H1 (cell line): Measurements from ENCODE around the gene RD3L. TPM values are rescaled to one million over a fixed set of nuclear protein-coding genes. Genes with fewer than 3 reads are reported as not detected.
"Not testable (repeated sequence)": the region's sequence is repeated elsewhere in the genome, so short reads cannot be mapped to it uniquely, and the experiment has no call there.

Experiments
- CTCF ChIA-PET: fragments of 300-600 bp; sonication (Branson Sonifier 250); formaldehyde crosslinking; loops from one replicate; lab custom pipeline; 2021; ENCODE audit not compliant: partially characterized antibody; lab: Charles Lee
- POLR2A ChIA-PET: fragments of 300-600 bp; sonication (Branson Sonifier 250); formaldehyde crosslinking; loops from one replicate; lab custom pipeline; 2021; ENCODE audit warnings: inconsistent platforms; ENCODE audit not compliant: partially characterized antibody; lab: Charles Lee
- DNase-seq, 2 experiments: peaks; one replicate each; pipeline versions ENCODE4 v3.0.0 to v3.0.0-alpha.2; 2010 to 2022; ENCODE audit warnings: low spot score in 2 of 2, low read depth in 1 of 2, mixed read lengths in 1 of 2
- FAIRE-seq: peaks from 2 replicates; lab custom pipeline; 2011; peaks lifted over from hg19 to GRCh38; lab: Jason Lieb, UNC
- H2AFZ ChIP-seq: 2 replicates; pipeline ENCODE4 v1.8.1; 2012; ENCODE audit warnings: low read length, inconsistent platforms
- H2AK5ac ChIP-seq: 2 replicates; pipeline ENCODE4 v1.6.1; 2013; ENCODE audit warnings: low read depth, low read length
- H2BK120ac ChIP-seq: replicated peaks from 2 replicates; pipeline ENCODE3; 2013; ENCODE audit warnings: low read depth, low read length, inconsistent platforms
- H2BK12ac ChIP-seq: 2 replicates; pipeline ENCODE4 v1.6.1; 2013; ENCODE audit warnings: low read depth, low read length
- H2BK15ac ChIP-seq: 2 replicates; pipeline ENCODE4 v1.6.1; 2013; ENCODE audit warnings: low read length
- H2BK20ac ChIP-seq: 2 replicates; pipeline ENCODE4 v1.6.1; 2013; ENCODE audit warnings: low read length
- H2BK5ac ChIP-seq: 2 replicates; pipeline ENCODE4 v1.6.1; 2013; ENCODE audit warnings: low read depth, low read length
- H3K14ac ChIP-seq: 2 replicates; pipeline ENCODE4 v1.6.1; 2013; ENCODE audit warnings: inconsistent platforms; ENCODE audit not compliant: insufficient read length
- H3K18ac ChIP-seq: 2 replicates; pipeline ENCODE4 v1.6.1; 2013; ENCODE audit warnings: low read length; ENCODE audit errors: extremely low read depth
- H3K23ac ChIP-seq: 2 replicates; pipeline ENCODE4 v1.6.1; 2013; ENCODE audit warnings: inconsistent platforms; ENCODE audit not compliant: insufficient read length
- H3K23me2 ChIP-seq: 2 replicates; pipeline ENCODE4 v1.6.1; 2013; ENCODE audit warnings: low read depth, low read length
- H3K27ac ChIP-seq: 2 replicates; pipeline ENCODE4 v1.6.1; 2011; ENCODE audit warnings: low read depth, low read length, inconsistent platforms
- H3K27me3 ChIP-seq, 4 experiments: replicated peaks in 1 of 4; 1 replicate in 1 of 4; 2 replicates in 3 of 4; pipeline versions ENCODE4 v1.6.1 to v1.8.1; 2011 to 2013; ENCODE audit warnings: low read length in 3 of 4, mild to moderate bottlenecking in 3 of 4, inconsistent platforms in 2 of 4, mixed read lengths in 2 of 4, moderate library complexity in 1 of 4; ENCODE audit not compliant: control insufficient read depth in 3 of 4, insufficient read depth in 3 of 4; ENCODE audit errors: extremely low read depth in 1 of 4
- H3K36me3 ChIP-seq, 4 experiments: 2 replicates each; pipeline versions ENCODE4 v1.6.1 to v1.8.1; 2011 to 2013; ENCODE audit warnings: mild to moderate bottlenecking in 4 of 4, low read length in 3 of 4, moderate library complexity in 2 of 4, control low read depth in 1 of 4, inconsistent platforms in 1 of 4; ENCODE audit not compliant: insufficient read depth in 4 of 4, control insufficient read depth in 2 of 4
- H3K4ac ChIP-seq: replicated peaks from 2 replicates; pipeline ENCODE3; 2013; ENCODE audit warnings: low read length, low read depth, mixed read lengths, inconsistent platforms; ENCODE audit not compliant: insufficient read length
- H3K4me1 ChIP-seq, 4 experiments: replicated peaks in 1 of 4; 1 replicate in 1 of 4; 2 replicates in 3 of 4; pipeline versions ENCODE4 v1.6.1 to v1.8.1; 2011 to 2013; ENCODE audit warnings: low read length in 3 of 4, inconsistent platforms in 2 of 4, mixed read lengths in 1 of 4; ENCODE audit not compliant: insufficient read depth in 4 of 4, control insufficient read depth in 3 of 4
- H3K4me2 ChIP-seq, 2 experiments: 2 replicates each; pipeline versions ENCODE4 v1.6.1 to v1.8.1; 2011 to 2013; ENCODE audit warnings: low read depth in 2 of 2, low read length in 2 of 2, control low read depth in 1 of 2, inconsistent platforms in 1 of 2, mild to moderate bottlenecking in 1 of 2; ENCODE audit not compliant: insufficient read depth in 1 of 2
- H3K4me3 ChIP-seq, 4 experiments: fragments of 200-600, 300-600 bp in 1 of 4; sonication (generic), shearing (Covaris generic), sonication (Bioruptor Twin) in 1 of 4; 2 replicates each; pipeline versions ENCODE4 v1.5.1 to v1.8.1; 2011 to 2016; ENCODE audit warnings: low read length in 4 of 4, low read depth in 3 of 4, control low read depth in 2 of 4, inconsistent platforms in 2 of 4, mild to moderate bottlenecking in 2 of 4, mixed read lengths in 1 of 4, moderate library complexity in 1 of 4; ENCODE audit not compliant: insufficient read depth in 2 of 4; ENCODE audit errors: extremely low read depth in 1 of 4
- H3K56ac ChIP-seq: replicated peaks from 2 replicates; pipeline ENCODE3; 2013; ENCODE audit warnings: low read depth, mild to moderate bottlenecking, mixed read lengths, low read length, inconsistent platforms; ENCODE audit not compliant: insufficient read length
- H3K79me1 ChIP-seq: 2 replicates; pipeline ENCODE4 v1.6.1; 2013; ENCODE audit warnings: low read depth, low read length, control low read depth
- H3K79me2 ChIP-seq, 2 experiments: 2 replicates each; pipeline versions ENCODE4 v1.6.1 to v1.8.1; 2012 to 2013; ENCODE audit warnings: low read length in 2 of 2, mild to moderate bottlenecking in 2 of 2, inconsistent platforms in 1 of 2; ENCODE audit not compliant: insufficient read depth in 2 of 2, control insufficient read depth in 1 of 2
- H3K9ac ChIP-seq, 4 experiments: replicated peaks in 1 of 4; 1 replicate in 1 of 4; 2 replicates in 3 of 4; pipeline versions ENCODE4 v1.6.1 to v1.8.1; 2011 to 2013; ENCODE audit warnings: low read depth in 3 of 4, low read length in 3 of 4, control low read depth in 2 of 4, mild to moderate bottlenecking in 2 of 4, moderate library complexity in 2 of 4, inconsistent platforms in 1 of 4; ENCODE audit errors: extremely low read depth in 1 of 4
- H3K9me3 ChIP-seq, 2 experiments: 2 replicates each; pipeline versions ENCODE4 v1.6.1 to v1.8.1; 2012 to 2013; ENCODE audit warnings: mild to moderate bottlenecking in 2 of 2, moderate library complexity in 2 of 2, control low read depth in 1 of 2, inconsistent platforms in 1 of 2, low read depth in 1 of 2, low read length in 1 of 2, mixed read lengths in 1 of 2; ENCODE audit not compliant: insufficient read depth in 2 of 2
- H4K20me1 ChIP-seq, 2 experiments: replicated peaks in 1 of 2; 2 replicates each; pipeline versions ENCODE3 to v1.8.1; 2011 to 2013; ENCODE audit warnings: inconsistent platforms in 2 of 2, low read length in 2 of 2, mild to moderate bottlenecking in 1 of 2; ENCODE audit not compliant: insufficient read depth in 2 of 2, control insufficient read depth in 1 of 2
- H4K5ac ChIP-seq: 2 replicates; pipeline ENCODE4 v1.6.1; 2013; ENCODE audit warnings: low read length, low read depth, mixed read lengths, inconsistent platforms; ENCODE audit not compliant: insufficient read length
- H4K8ac ChIP-seq: 2 replicates; pipeline ENCODE4 v1.8.0; 2013; ENCODE audit warnings: mild to moderate bottlenecking, moderate library complexity, low read length, inconsistent platforms; ENCODE audit not compliant: insufficient read depth; ENCODE audit errors: extremely low read depth
- H4K91ac ChIP-seq: replicated peaks from 2 replicates; pipeline ENCODE3; 2013; ENCODE audit warnings: low read length, mixed read lengths, inconsistent platforms; ENCODE audit not compliant: insufficient read length
- KDM5A ChIP-seq: fragments of 200-600 bp; IDR thresholded peaks from 2 replicates; pipeline ENCODE4 v1.7.1; 2012; ENCODE audit warnings: mild to moderate bottlenecking, low read length, inconsistent platforms, mixed read lengths
- NANOG ChIP-seq: IDR thresholded peaks from 2 replicates; pipeline ENCODE4 v1.6.1; 2011; ENCODE audit warnings: low read length, low read depth, mild to moderate bottlenecking, inconsistent platforms; ENCODE audit not compliant: insufficient read depth, poor library complexity, severe bottlenecking
- WGBS, 2 experiments: shearing (Covaris generic) in 1 of 2; methylation state at CpG; one replicate each; pipeline versions ENCODE4 v1.1.6 to v1.1.7; 2013 to 2015; ENCODE audit warnings: low lambda C conversion rate in 2 of 2, mixed read lengths in 2 of 2, inconsistent platforms in 1 of 2, low coverage in 1 of 2, missing lambda C conversion rate in 1 of 2; ENCODE audit not compliant: insufficient replicate concordance in 2 of 2, insufficient coverage in 1 of 2, insufficient read length in 1 of 2; ENCODE audit errors: extremely low coverage in 1 of 2, missing lambda C conversion rate in 1 of 2; 5-methylcytosine and 5-hydroxymethylcytosine counted together
- polyA plus RNA-seq, 7 experiments: library from polyadenylated mRNA; depleted of rRNA in 3 of 7; stranded (reverse) in 5 of 7; unstranded in 2 of 7; fragments of >200 nt in 5 of 7; fragments of 200-250 nt in 2 of 7; gene quantifications; 1 replicate in 5 of 7; 2 replicates in 1 of 7; 4 replicates in 1 of 7; pipeline versions ENCODE4 v1.2.1 to v1.2.3, GENCODE V29; 2011 to 2013; ENCODE audit warnings: missing spikeins in 2 of 7, mixed read lengths in 2 of 7
- total RNA-seq: library from RNA; stranded (reverse); fragmentation: NEBNext Ultra II Directional; extraction: Animal tissue kit (Norgen Biotek cat#: 25700); gene quantifications from 2 replicates; pipeline ENCODE4 v1.2.1, GENCODE V29; 2021

Gene RD3L
- total and polyA plus RNA-seq, 2 of the 8 experiments (the other 6 are each of a cell fraction or from before 2014, with no cell fraction given) = not detected

GRCh38 chr14:103923863-103924262, 18.5 kb downstream of the RD3L start (continued):
- TF ChIP-seq KDM5A = no peak
- no peak for TF ChIP-seq NANOG

- H3K56ac ChIP-seq, H3K23me2 ChIP-seq, H2BK15ac ChIP-seq, H3K9me3 ChIP-seq, H2BK12ac ChIP-seq, H2BK120ac ChIP-seq, H3K4me1 ChIP-seq, H4K5ac ChIP-seq, H3K18ac ChIP-seq, H3K14ac ChIP-seq, H2AK5ac ChIP-seq, H2BK5ac ChIP-seq, H3K27me3 ChIP-seq, DNase-seq, H3K79me1 ChIP-seq, H2BK20ac ChIP-seq, H3K9ac ChIP-seq, H3K23ac ChIP-seq, H3K27ac ChIP-seq, FAIRE-seq, H3K4ac ChIP-seq, H4K20me1 ChIP-seq, H4K91ac ChIP-seq, H4K8ac ChIP-seq, H3K36me3 ChIP-seq: not testable (repeated sequence)
- ChIA-PET POLR2A (interaction anchor here (1.3 to 1.7 kb wide), 2 partner anchors 12 to 41 kb away, joined by 3 to 7 read pairs; no protein-coding TSS in a partner anchor), CTCF (interaction anchor here (0.5 to 8.7 kb wide), 18 partner anchors 10 to 140 kb away, joined by 3 to 47 read pairs (median 6); no protein-coding TSS in a partner anchor)
- Histone ChIP-seq H2AFZ (peak overlapping the region; percentile 98), H3K4me3 (peak overlapping the region in 3 of 4 experiments; percentile 92 to 98 (median 97); a peak in 4 of 8 replicates), H3K4me2 (peak overlapping the region; percentile 80 to 86), H3K79me2 (peaks cover 4 to 34% of the 10 kb centered on the region in 2 experiments)
- whole genome bisulfite sequencing, 2 experiments = 83% methylated on average over 12 of the region's 12 CpGs; no CpG with 5 or more reads in 1 of the 2 experiments
Observed at GRCh38 chr14:103921855-103922200, 20.5 kb downstream of the RD3L start.
